DND-41 (cell line): ENCODE results near the gene SLC16A12.

Source experiments
- ATAC-seq: fragments of 200-7000 bp; cut with Tn5 transposase; 3 replicates; pipeline ENCODE4 v1.9.1; 2021; ENCODE audit warnings: low read depth; ENCODE audit not compliant: insufficient read depth
- DNase-seq: peaks from one replicate; pipeline ENCODE4 v3.0.0-alpha.2; 2020
- H2AFZ ChIP-seq: 2 replicates; pipeline ENCODE4 v1.6.0; 2012; ENCODE audit warnings: low read depth, low read length
- H3K27ac ChIP-seq: 2 replicates; pipeline ENCODE4 v1.5.1; 2012; ENCODE audit warnings: low read length, inconsistent platforms
- H3K27me3 ChIP-seq: fragments of 200-600 bp; sonication (generic); 2 replicates; pipeline ENCODE4 v1.6.0; 2012; ENCODE audit warnings: low read length, mild to moderate bottlenecking, inconsistent platforms; ENCODE audit not compliant: insufficient read depth, poor library complexity
- H3K36me3 ChIP-seq: 2 replicates; pipeline ENCODE4 v1.5.1; 2012; ENCODE audit warnings: low read length, inconsistent platforms; ENCODE audit not compliant: insufficient read depth
- H3K4me1 ChIP-seq: 2 replicates; pipeline ENCODE4 v1.5.1; 2012; ENCODE audit warnings: mild to moderate bottlenecking, low read length; ENCODE audit not compliant: insufficient read depth
- H3K4me2 ChIP-seq: 2 replicates; pipeline ENCODE4 v1.6.0; 2012; ENCODE audit warnings: mild to moderate bottlenecking, moderate library complexity, low read length, inconsistent platforms; ENCODE audit not compliant: insufficient read depth
- H3K4me3 ChIP-seq, 2 experiments: fragments of 200-600 bp in 1 of 2; shearing (Covaris generic) in 1 of 2; 2 replicates each; pipeline ENCODE4 v1.5.1; 2012 to 2016; ENCODE audit warnings: inconsistent platforms in 2 of 2, low read length in 2 of 2, mild to moderate bottlenecking in 2 of 2, low read depth in 1 of 2, moderate library complexity in 1 of 2
- H3K79me2 ChIP-seq: 2 replicates; pipeline ENCODE4 v1.6.0; 2012; ENCODE audit warnings: low read length, inconsistent platforms; ENCODE audit not compliant: insufficient read depth
- H3K9ac ChIP-seq: 2 replicates; pipeline ENCODE4 v1.6.0; 2012; ENCODE audit warnings: low read depth, mild to moderate bottlenecking, inconsistent platforms, low read length, moderate library complexity
- H3K9me3 ChIP-seq: 2 replicates; pipeline ENCODE4 v1.5.1; 2012; ENCODE audit warnings: low read length, moderate library complexity, mild to moderate bottlenecking, inconsistent platforms; ENCODE audit not compliant: insufficient read depth, severe bottlenecking
- H4K20me1 ChIP-seq: 2 replicates; pipeline ENCODE4 v1.6.0; 2012; ENCODE audit warnings: low read length; ENCODE audit not compliant: insufficient read depth
- CTCF ChIP-seq: IDR thresholded peaks from 2 replicates; pipeline ENCODE4 v1.5.1; 2012; ENCODE audit warnings: borderline replicate concordance, low read length, moderate library complexity, mild to moderate bottlenecking; ENCODE audit not compliant: poor library complexity, severe bottlenecking; ENCODE audit errors: extremely low read depth
- EZH2 ChIP-seq: IDR thresholded peaks from 3 replicates; pipeline ENCODE4 v1.6.1; 2012; ENCODE audit warnings: borderline replicate concordance, low read depth, mild to moderate bottlenecking, moderate library complexity, low read length, inconsistent platforms; ENCODE audit not compliant: severe bottlenecking

SLC16A12 gene

GRCh38 chr10:89463846-89464537 is 71.4 kb downstream of the SLC16A12 start:
- Histone ChIP-seq H3K9ac (no peak overlapping the region), H3K27ac (no peak overlapping the region), H3K79me2 (no peaks in the 10 kb centered on the region), H3K4me2 (no peak overlapping the region), H3K36me3 (no peaks in the 10 kb centered on the region), H3K27me3 (peaks cover 13% of the 10 kb centered on the region), H3K9me3 (no peaks in the 10 kb centered on the region), H2AFZ (no peak overlapping the region), H3K4me3 (no peak overlapping the region), H4K20me1 (no peaks in the 10 kb centered on the region), H3K4me1 (no peaks in the 10 kb centered on the region)
- ATAC-seq: no peak
- DNase-seq: no peak
- TF ChIP-seq CTCF: no peak

GRCh38 chr10:89458784-89459183 is 76.6 kb downstream of the SLC16A12 start:
- DNase-seq (no peak), ATAC-seq (no peak)
- no peak overlapping the region for H2AFZ ChIP-seq
- H3K27ac ChIP-seq: no peak overlapping the region
- TF ChIP-seq CTCF: no peak
- TF ChIP-seq EZH2: no peak
- no peak overlapping the region for H3K4me3 ChIP-seq
- no peak overlapping the region for H3K9ac ChIP-seq
- H3K4me2 ChIP-seq: no peak overlapping the region
- H3K9me3 ChIP-seq: no peaks in the 10 kb centered on the region
- no peaks in the 10 kb centered on the region for H3K36me3 ChIP-seq
- no peaks in the 10 kb centered on the region for H3K79me2 ChIP-seq
- H3K27me3 ChIP-seq: peaks cover 11% of the 10 kb centered on the region
- no peaks in the 10 kb centered on the region for H4K20me1 ChIP-seq
- H3K4me1 ChIP-seq: no peaks in the 10 kb centered on the region

- no peak overlapping the region for H3K4me2 ChIP-seq
- H3K9me3 ChIP-seq: no peaks in the 10 kb centered on the region
- no peak overlapping the region for H2AFZ ChIP-seq
- H3K9ac ChIP-seq: no peak overlapping the region
- H3K27ac ChIP-seq: no peak overlapping the region
- no peaks in the 10 kb centered on the region for H4K20me1 ChIP-seq
- DNase-seq (no peak), ATAC-seq (no peak)
- no peaks in the 10 kb centered on the region for H3K36me3 ChIP-seq
- H3K4me1 ChIP-seq: no peaks in the 10 kb centered on the region
- no peak overlapping the region for H3K4me3 ChIP-seq
- no peaks in the 10 kb centered on the region for H3K79me2 ChIP-seq
- H3K27me3 ChIP-seq: peaks cover 9% of the 10 kb centered on the region
- TF ChIP-seq CTCF (no peak), EZH2 (no peak)
Observed at GRCh38 chr10:89458291-89458690, 77.1 kb downstream of the SLC16A12 start.
